Osteocyte (in vitro differentiated cells): ENCODE results near the gene ZNF398. TPM values are rescaled to one million over a fixed set of nuclear protein-coding genes. Genes with fewer than 3 reads are reported as not detected.
A peak's percentile ranks its signal among the peaks of the same experiment; 100 is the strongest.

ENCODE experiments used
- DNase-seq: peaks from one replicate; pipeline ENCODE4 v3.0.0; 2021; ENCODE audit warnings: mixed read lengths; ENCODE audit not compliant: unreplicated experiment; ENCODE audit errors: extremely low spot score
- H3K27ac Mint-ChIP-seq: one replicate; pipeline ENCODE4 v1.8.0; 2021; ENCODE audit warnings: mild to moderate bottlenecking, mixed read lengths; ENCODE audit not compliant: unreplicated experiment
- H3K27me3 Mint-ChIP-seq: one replicate; pipeline ENCODE4 v1.8.0; 2021; ENCODE audit warnings: mixed read lengths; ENCODE audit not compliant: unreplicated experiment
- H3K36me3 Mint-ChIP-seq: one replicate; pipeline ENCODE4 v1.8.0; 2021; ENCODE audit warnings: mixed read lengths; ENCODE audit not compliant: unreplicated experiment
- H3K4me1 Mint-ChIP-seq: one replicate; pipeline ENCODE4 v1.8.0; 2021; ENCODE audit warnings: mixed read lengths; ENCODE audit not compliant: unreplicated experiment
- H3K4me3 Mint-ChIP-seq: one replicate; pipeline ENCODE4 v1.8.0; 2021; ENCODE audit warnings: mild to moderate bottlenecking, moderate library complexity, mixed read lengths; ENCODE audit not compliant: unreplicated experiment
- H3K9me3 Mint-ChIP-seq: one replicate; pipeline ENCODE4 v1.8.0; 2021; ENCODE audit warnings: mixed read lengths; ENCODE audit not compliant: unreplicated experiment
- CTCF ChIP-seq: fragments of 200-600 bp; sonication (generic); IDR thresholded peaks from 2 replicates; pipeline ENCODE4 v1.5.0; 2021; ENCODE audit warnings: antibody characterized with exemption, mild to moderate bottlenecking, moderate library complexity
- total RNA-seq: library from RNA; stranded (reverse); gene quantifications from 2 replicates; pipeline ENCODE4 v1.2.1, GENCODE V29; 2021

Gene ZNF398
- total RNA-seq, 1 donor from 2014 or later = 17.7 TPM

- no peak for TF ChIP-seq CTCF
- DNase-seq = no peak
- Mint-ChIP-seq H3K27me3 (no peaks in the 10 kb centered on the region), H3K4me3 (no peak overlapping the region), H3K27ac (no peak overlapping the region), H3K36me3 (peaks cover 14% of the 10 kb centered on the region), H3K9me3 (no peaks in the 10 kb centered on the region), H3K4me1 (no peaks in the 10 kb centered on the region)
Observed at GRCh38 chr7:149103424-149103823, 43.8 kb upstream of the ZNF398 start.

GRCh38 chr7:149104214-149104613 lies 43.0 kb upstream of the ZNF398 start:
- no peak overlapping the region for H3K27ac Mint-ChIP-seq
- DNase-seq = no peak
- H3K4me1 Mint-ChIP-seq = no peaks in the 10 kb centered on the region
- peaks cover 14% of the 10 kb centered on the region for H3K36me3 Mint-ChIP-seq
- no peak for TF ChIP-seq CTCF
- H3K4me3 Mint-ChIP-seq = no peak overlapping the region
- no peaks in the 10 kb centered on the region for H3K9me3 Mint-ChIP-seq
- no peaks in the 10 kb centered on the region for H3K27me3 Mint-ChIP-seq

GRCh38 chr7:149104749-149105148 lies 42.5 kb upstream of the ZNF398 start:
- Mint-ChIP-seq H3K4me3 (no peak overlapping the region), H3K9me3 (no peaks in the 10 kb centered on the region), H3K36me3 (peaks cover 14% of the 10 kb centered on the region), H3K27me3 (no peaks in the 10 kb centered on the region), H3K4me1 (no peaks in the 10 kb centered on the region), H3K27ac (no peak overlapping the region)
- DNase-seq = no peak
- TF ChIP-seq CTCF = no peak

GRCh38 chr7:149109969-149110368 lies 37.3 kb upstream of the ZNF398 start:
- H3K27ac Mint-ChIP-seq = no peak overlapping the region
- TF ChIP-seq CTCF = no peak
- H3K4me3 Mint-ChIP-seq = no peak overlapping the region
- no peak for DNase-seq
- peaks cover 11% of the 10 kb centered on the region for H3K36me3 Mint-ChIP-seq
- H3K9me3 Mint-ChIP-seq = no peaks in the 10 kb centered on the region
- H3K27me3 Mint-ChIP-seq = no peaks in the 10 kb centered on the region
- no peaks in the 10 kb centered on the region for H3K4me1 Mint-ChIP-seq

- no peak for DNase-seq
Observed at GRCh38 chr7:149125189-149125862, 21.9 kb upstream of the ZNF398 start.

More at GRCh38 chr7:149125189-149125862, 21.9 kb upstream of the ZNF398 start:
- Mint-ChIP-seq H3K9me3 (no peaks in the 10 kb centered on the region), H3K36me3 (peaks cover 1% of the 10 kb centered on the region), H3K27me3 (no peaks in the 10 kb centered on the region), H3K4me1 (peaks cover 20% of the 10 kb centered on the region), H3K4me3 (peak overlapping the region; percentile 100), H3K27ac (peak overlapping the region; percentile 100)
- TF ChIP-seq CTCF = no peak
